ENCODE data around the gene NRXN3.

Gene NRXN3

DNA sequence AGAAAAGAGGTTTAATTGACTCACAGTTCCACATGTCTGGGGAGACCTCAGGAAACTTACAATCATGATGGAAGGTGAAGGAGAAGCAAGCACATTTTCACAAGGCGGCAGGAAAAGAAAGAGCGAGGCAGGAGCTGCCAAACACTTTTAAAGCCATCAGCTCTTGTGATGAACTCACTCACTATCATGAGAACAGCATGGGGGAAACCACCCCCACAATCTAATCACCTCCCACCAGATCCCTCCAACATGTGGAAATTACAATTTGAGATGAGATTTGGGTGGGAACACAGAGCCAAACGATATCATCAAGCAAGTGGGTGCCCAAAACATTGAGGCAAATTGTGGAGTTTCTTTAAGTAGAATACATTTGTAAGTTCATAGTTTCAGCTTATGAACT is 1083.4 kb downstream of the NRXN3 start:
- peaks cover 0 to 3% (median 0%) of the 10 kb centered on the region in 5 donors for H3K27me3 ChIP-seq (ENCODE audit: control insufficient read depth in 5 of 5, insufficient read depth in 4 of 5, low read length in 5 of 5)
- no peaks in the 10 kb centered on the region for H3K36me3 ChIP-seq (ENCODE audit: control insufficient read depth in 5 of 5, insufficient read depth in 5 of 5, low read length in 5 of 5)
- H3K9ac ChIP-seq (ENCODE audit: low read length in 5 of 5), result no peak overlapping the region
- no peak overlapping the region for H3K4me3 ChIP-seq (ENCODE audit: low read depth in 1 of 5, low read length in 5 of 5)
- no peak overlapping the region for H3K27ac ChIP-seq (ENCODE audit: low read depth, low read length)
- H3K4me1 ChIP-seq (ENCODE audit: control insufficient read depth in 5 of 5, insufficient read depth in 5 of 5, low read length in 5 of 5), result no peaks in the 10 kb centered on the region
- H3K9me3 ChIP-seq (ENCODE audit: control insufficient read depth in 5 of 5, low read length in 5 of 5), result no peaks in the 10 kb centered on the region

DNA sequence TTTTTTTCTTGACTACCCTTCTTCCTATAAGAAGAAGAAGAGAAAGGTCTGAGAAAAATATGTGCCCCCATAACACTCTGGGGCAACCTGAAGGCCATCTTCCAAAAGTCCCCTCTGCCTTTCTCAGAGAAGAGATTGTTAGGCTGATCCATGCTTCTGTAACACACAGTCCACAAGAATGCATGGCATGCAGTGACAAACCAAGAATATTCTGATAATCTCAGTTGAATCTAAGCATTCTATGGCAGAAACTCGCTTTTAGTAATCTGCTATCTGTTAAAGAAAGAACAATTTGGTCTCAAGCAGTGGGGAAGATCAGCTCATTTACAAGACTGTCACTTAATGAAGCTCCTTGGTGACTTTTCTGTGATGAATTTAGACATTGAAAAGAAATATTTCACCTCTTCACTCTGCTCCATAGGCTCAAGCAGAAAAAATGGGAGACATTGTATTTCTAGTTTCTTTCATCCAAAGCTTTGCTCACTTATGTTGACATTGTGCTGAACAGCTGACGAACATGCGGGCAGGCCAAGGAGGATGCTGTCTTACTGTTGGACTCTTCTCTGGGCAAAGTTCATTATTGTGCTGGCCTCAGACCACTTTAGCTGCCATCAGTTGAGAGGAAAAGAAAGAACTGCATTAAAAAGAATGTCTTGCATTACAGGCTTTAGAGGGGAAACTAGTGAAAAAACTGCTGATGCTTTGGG is 1084.0 kb downstream of the NRXN3 start:
- Histone ChIP-seq H3K9ac (ENCODE audit: low read length in 5 of 5) (no peak overlapping the region), H3K4me3 (ENCODE audit: low read depth in 1 of 5, low read length in 5 of 5) (no peak overlapping the region), H3K27me3 (ENCODE audit: control insufficient read depth in 5 of 5, insufficient read depth in 4 of 5, low read length in 5 of 5) (peaks cover 0 to 3% (median 0%) of the 10 kb centered on the region in 5 donors), H3K36me3 (ENCODE audit: control insufficient read depth in 5 of 5, insufficient read depth in 5 of 5, low read length in 5 of 5) (no peaks in the 10 kb centered on the region), H3K9me3 (ENCODE audit: control insufficient read depth in 5 of 5, low read length in 5 of 5) (no peaks in the 10 kb centered on the region), H3K27ac (ENCODE audit: low read depth, low read length) (no peak overlapping the region), H3K4me1 (ENCODE audit: control insufficient read depth in 5 of 5, insufficient read depth in 5 of 5, low read length in 5 of 5) (no peaks in the 10 kb centered on the region)

DNA sequence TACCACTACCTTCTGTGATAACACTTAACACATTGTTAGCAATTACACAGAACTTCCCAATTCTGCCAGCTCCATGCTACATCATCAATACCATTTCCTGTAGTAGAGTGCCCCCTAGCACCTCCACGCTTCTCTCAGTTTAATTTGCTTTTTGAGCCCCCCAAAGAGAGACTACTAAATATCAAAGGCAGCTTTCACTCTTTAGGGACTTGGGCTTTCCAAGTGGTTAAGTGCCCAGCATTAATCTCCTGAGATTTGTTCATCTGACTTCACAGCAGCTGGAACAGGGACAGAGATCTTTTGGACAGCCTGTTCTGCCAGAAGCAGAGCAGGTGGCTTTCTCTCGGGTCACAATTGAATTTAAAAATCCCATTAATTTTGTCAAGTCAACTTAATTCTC is 1086.2 kb downstream of the NRXN3 start:
- Histone ChIP-seq H3K27ac (ENCODE audit: low read depth, low read length) (no peak overlapping the region), H3K4me1 (ENCODE audit: control insufficient read depth in 5 of 5, insufficient read depth in 5 of 5, low read length in 5 of 5) (no peaks in the 10 kb centered on the region), H3K9ac (ENCODE audit: low read length in 5 of 5) (no peak overlapping the region)

GRCh38 chr14:79260406-79260805 is 1090.2 kb downstream of the NRXN3 start:
- no peak overlapping the region for H3K9ac ChIP-seq (ENCODE audit: low read length in 5 of 5)
- H3K9me3 ChIP-seq (ENCODE audit: control insufficient read depth in 5 of 5, low read length in 5 of 5), result no peaks in the 10 kb centered on the region
- H3K36me3 ChIP-seq (ENCODE audit: control insufficient read depth in 5 of 5, insufficient read depth in 5 of 5, low read length in 5 of 5), result no peaks in the 10 kb centered on the region
- H3K4me1 ChIP-seq (ENCODE audit: control insufficient read depth in 5 of 5, insufficient read depth in 5 of 5, low read length in 5 of 5), result no peaks in the 10 kb centered on the region
- no peaks in the 10 kb centered on the region for H3K27me3 ChIP-seq (ENCODE audit: control insufficient read depth in 5 of 5, insufficient read depth in 4 of 5, low read length in 5 of 5)
- H3K27ac ChIP-seq (ENCODE audit: low read depth, low read length), result no peak overlapping the region
- no peak overlapping the region for H3K4me3 ChIP-seq (ENCODE audit: low read depth in 1 of 5, low read length in 5 of 5)

More for the DNA sequence above, 1086.2 kb downstream of the NRXN3 start:
- peaks cover 0 to 3% (median 0%) of the 10 kb centered on the region in 5 donors for H3K27me3 ChIP-seq (ENCODE audit: control insufficient read depth in 5 of 5, insufficient read depth in 4 of 5, low read length in 5 of 5)
- H3K9me3 ChIP-seq (ENCODE audit: control insufficient read depth in 5 of 5, low read length in 5 of 5), result no peaks in the 10 kb centered on the region
- no peaks in the 10 kb centered on the region for H3K36me3 ChIP-seq (ENCODE audit: control insufficient read depth in 5 of 5, insufficient read depth in 5 of 5, low read length in 5 of 5)
- H3K4me3 ChIP-seq (ENCODE audit: low read depth in 1 of 5, low read length in 5 of 5), result no peak overlapping the region

DNA sequence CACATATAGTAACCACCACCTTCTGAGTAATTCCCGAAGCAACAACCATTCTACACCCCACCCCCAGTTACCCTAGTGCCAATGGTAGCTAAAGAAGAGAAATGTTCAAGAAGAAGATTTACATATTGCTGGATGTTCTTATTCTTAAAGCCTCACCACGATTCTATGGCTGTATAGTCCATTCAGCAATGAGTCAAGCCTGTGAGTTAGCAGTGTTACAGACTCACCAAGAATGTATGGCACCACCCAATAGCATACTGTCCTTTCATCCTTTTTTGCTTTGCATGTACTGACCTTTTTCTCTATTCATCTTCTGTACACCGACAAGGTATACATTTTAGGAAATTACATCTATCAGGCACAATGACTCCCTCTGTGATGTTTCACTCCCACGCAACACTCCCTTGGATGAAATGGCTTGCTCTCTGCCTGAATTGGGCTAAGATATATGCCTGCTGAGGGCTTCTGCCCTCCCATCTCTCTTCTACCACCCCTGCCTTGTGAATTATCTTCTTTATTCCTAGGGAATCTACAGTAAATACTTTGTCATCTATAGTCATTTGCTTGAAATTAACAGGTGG is 1095.3 kb downstream of the NRXN3 start:
- H3K27ac ChIP-seq (ENCODE audit: low read depth, low read length), result no peak overlapping the region
- no peak overlapping the region for H3K9ac ChIP-seq (ENCODE audit: low read length in 5 of 5)
- no peaks in the 10 kb centered on the region for H3K4me1 ChIP-seq (ENCODE audit: control insufficient read depth in 5 of 5, insufficient read depth in 5 of 5, low read length in 5 of 5)
- H3K27me3 ChIP-seq (ENCODE audit: control insufficient read depth in 5 of 5, insufficient read depth in 4 of 5, low read length in 5 of 5), result no peaks in the 10 kb centered on the region
- no peaks in the 10 kb centered on the region for H3K9me3 ChIP-seq (ENCODE audit: control insufficient read depth in 5 of 5, low read length in 5 of 5)
- no peak overlapping the region for H3K4me3 ChIP-seq (ENCODE audit: low read depth in 1 of 5, low read length in 5 of 5)
- no peaks in the 10 kb centered on the region for H3K36me3 ChIP-seq (ENCODE audit: control insufficient read depth in 5 of 5, insufficient read depth in 5 of 5, low read length in 5 of 5)

- H3K36me3 ChIP-seq (ENCODE audit: control insufficient read depth in 5 of 5, insufficient read depth in 5 of 5, low read length in 5 of 5), result no peaks in the 10 kb centered on the region
- H3K9ac ChIP-seq (ENCODE audit: low read length in 5 of 5), result no peak overlapping the region
- no peak overlapping the region for H3K4me3 ChIP-seq (ENCODE audit: low read depth in 1 of 5, low read length in 5 of 5)
- H3K4me1 ChIP-seq (ENCODE audit: control insufficient read depth in 5 of 5, insufficient read depth in 5 of 5, low read length in 5 of 5), result no peaks in the 10 kb centered on the region
- no peak overlapping the region for H3K27ac ChIP-seq (ENCODE audit: low read depth, low read length)
- H3K9me3 ChIP-seq (ENCODE audit: control insufficient read depth in 5 of 5, low read length in 5 of 5), result no peaks in the 10 kb centered on the region
- peaks cover 0 to 2% (median 0%) of the 10 kb centered on the region in 5 donors for H3K27me3 ChIP-seq (ENCODE audit: control insufficient read depth in 5 of 5, insufficient read depth in 4 of 5, low read length in 5 of 5)
Observed at GRCh38 chr14:79270361-79270760, 1100.2 kb downstream of the NRXN3 start.

DNA sequence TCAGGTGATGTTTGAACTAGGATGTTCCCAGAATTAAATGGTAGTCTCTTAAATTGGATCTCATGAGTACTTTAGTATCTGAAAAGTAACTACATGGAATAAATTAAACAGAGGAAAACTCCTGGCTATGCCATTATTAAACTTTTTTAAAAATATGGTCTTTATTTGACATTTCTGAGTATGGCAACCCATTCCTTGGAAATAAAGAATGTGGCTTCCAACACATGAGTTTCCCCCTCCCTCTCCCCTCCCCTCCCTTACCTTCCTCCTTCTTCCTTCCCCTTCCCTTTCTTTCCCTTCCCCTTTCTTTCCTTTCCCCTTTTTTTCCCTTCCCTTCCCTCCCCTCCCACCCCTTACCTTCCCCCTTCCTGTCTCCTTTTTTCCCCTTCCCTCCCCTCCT is 1100.9 kb downstream of the NRXN3 start:
- H3K4me3 ChIP-seq (ENCODE audit: low read depth in 1 of 5, low read length in 5 of 5), result no peak overlapping the region
- H3K27ac ChIP-seq (ENCODE audit: low read depth, low read length), result no peak overlapping the region
- no peaks in the 10 kb centered on the region for H3K4me1 ChIP-seq (ENCODE audit: control insufficient read depth in 5 of 5, insufficient read depth in 5 of 5, low read length in 5 of 5)
- peaks cover 0 to 9% (median 0%) of the 10 kb centered on the region in 5 donors for H3K27me3 ChIP-seq (ENCODE audit: control insufficient read depth in 5 of 5, insufficient read depth in 4 of 5, low read length in 5 of 5)
- no peaks in the 10 kb centered on the region for H3K36me3 ChIP-seq (ENCODE audit: control insufficient read depth in 5 of 5, insufficient read depth in 5 of 5, low read length in 5 of 5)
- no peaks in the 10 kb centered on the region for H3K9me3 ChIP-seq (ENCODE audit: control insufficient read depth in 5 of 5, low read length in 5 of 5)
- no peak overlapping the region for H3K9ac ChIP-seq (ENCODE audit: low read length in 5 of 5)

DNA sequence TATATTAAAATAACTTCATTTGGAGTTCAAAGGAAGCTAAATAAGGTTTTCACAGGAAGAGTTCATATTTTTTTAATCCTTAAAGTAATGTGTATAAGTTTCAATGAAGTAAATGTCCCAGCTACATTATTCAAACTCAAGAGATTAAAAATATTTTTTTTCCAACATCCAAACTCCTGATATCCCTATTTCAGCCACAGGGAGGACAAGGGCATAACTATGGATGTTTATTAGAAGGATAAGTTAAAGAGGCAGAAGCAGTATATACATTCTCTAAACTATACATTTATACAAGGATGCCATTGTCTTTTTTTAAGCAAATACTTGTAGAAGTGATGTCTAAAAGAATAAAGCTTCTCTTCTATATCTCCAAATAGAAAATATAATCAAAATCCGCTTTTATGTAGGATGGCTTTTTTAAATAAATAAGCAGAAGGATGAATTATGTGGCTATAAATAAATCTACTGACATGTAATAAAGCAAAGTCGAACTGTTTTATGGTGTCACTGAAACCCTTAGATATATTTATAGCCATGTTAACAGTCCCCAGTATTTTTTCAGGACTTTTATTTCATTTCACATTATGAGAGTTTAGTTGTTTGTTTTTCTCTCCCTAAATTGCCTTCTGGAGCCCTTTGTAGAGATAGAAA is 1104.6 kb downstream of the NRXN3 start:
- peaks cover 2 to 20% (median 18%) of the 10 kb centered on the region in 5 donors for H3K4me1 ChIP-seq (ENCODE audit: control insufficient read depth in 5 of 5, insufficient read depth in 5 of 5, low read length in 5 of 5)
- H3K27me3 ChIP-seq (ENCODE audit: control insufficient read depth in 5 of 5, insufficient read depth in 4 of 5, low read length in 5 of 5), result peaks cover 19 to 38% (median 24%) of the 10 kb centered on the region in 5 donors
- no peaks in the 10 kb centered on the region for H3K36me3 ChIP-seq (ENCODE audit: control insufficient read depth in 5 of 5, insufficient read depth in 5 of 5, low read length in 5 of 5)
- H3K9ac ChIP-seq (ENCODE audit: low read length in 5 of 5), result no peak overlapping the region
- H3K27ac ChIP-seq (ENCODE audit: low read depth, low read length), result no peak overlapping the region
- H3K9me3 ChIP-seq (ENCODE audit: control insufficient read depth in 5 of 5, low read length in 5 of 5), result no peaks in the 10 kb centered on the region
- H3K4me3 ChIP-seq (ENCODE audit: low read depth in 1 of 5, low read length in 5 of 5), result no peak overlapping the region

- H3K27me3 ChIP-seq (ENCODE audit: control insufficient read depth in 5 of 5, insufficient read depth in 4 of 5, low read length in 5 of 5), result peaks cover 19 to 42% (median 24%) of the 10 kb centered on the region in 5 donors
Observed at GRCh38 chr14:79275292-79275655, 1105.1 kb downstream of the NRXN3 start.

GRCh38 chr14:79278286-79278797 is 1108.2 kb downstream of the NRXN3 start:
- H3K4me3 ChIP-seq (ENCODE audit: low read depth in 1 of 5, low read length in 5 of 5), result peak overlapping the region; percentile 48 to 80 (median 64)
- no peak overlapping the region for H3K27ac ChIP-seq (ENCODE audit: low read depth, low read length)
- peaks cover 2 to 22% (median 20%) of the 10 kb centered on the region in 5 donors for H3K4me1 ChIP-seq (ENCODE audit: control insufficient read depth in 5 of 5, insufficient read depth in 5 of 5, low read length in 5 of 5)
- H3K9me3 ChIP-seq (ENCODE audit: control insufficient read depth in 5 of 5, low read length in 5 of 5), result no peaks in the 10 kb centered on the region
- H3K9ac ChIP-seq (ENCODE audit: low read length in 5 of 5), result no peak overlapping the region
- no peaks in the 10 kb centered on the region for H3K36me3 ChIP-seq (ENCODE audit: control insufficient read depth in 5 of 5, insufficient read depth in 5 of 5, low read length in 5 of 5)
- peaks cover 19 to 55% (median 26%) of the 10 kb centered on the region in 5 donors for H3K27me3 ChIP-seq (ENCODE audit: control insufficient read depth in 5 of 5, insufficient read depth in 4 of 5, low read length in 5 of 5)

More at GRCh38 chr14:79275292-79275655, 1105.1 kb downstream of the NRXN3 start:
- Histone ChIP-seq H3K4me1 (ENCODE audit: control insufficient read depth in 5 of 5, insufficient read depth in 5 of 5, low read length in 5 of 5) (peaks cover 2 to 22% (median 20%) of the 10 kb centered on the region in 5 donors), H3K36me3 (ENCODE audit: control insufficient read depth in 5 of 5, insufficient read depth in 5 of 5, low read length in 5 of 5) (no peaks in the 10 kb centered on the region), H3K4me3 (ENCODE audit: low read depth in 1 of 5, low read length in 5 of 5) (no peak overlapping the region), H3K9me3 (ENCODE audit: control insufficient read depth in 5 of 5, low read length in 5 of 5) (no peaks in the 10 kb centered on the region), H3K27ac (ENCODE audit: low read depth, low read length) (no peak overlapping the region), H3K9ac (ENCODE audit: low read length in 5 of 5) (no peak overlapping the region)
